Measurements from ENCODE around the gene DCBLD1.
"Not testable (repeated sequence)": the region's sequence is repeated elsewhere in the genome, so short reads cannot be mapped to it uniquely, and the experiment has no call there.

DCBLD1 gene

DNA sequence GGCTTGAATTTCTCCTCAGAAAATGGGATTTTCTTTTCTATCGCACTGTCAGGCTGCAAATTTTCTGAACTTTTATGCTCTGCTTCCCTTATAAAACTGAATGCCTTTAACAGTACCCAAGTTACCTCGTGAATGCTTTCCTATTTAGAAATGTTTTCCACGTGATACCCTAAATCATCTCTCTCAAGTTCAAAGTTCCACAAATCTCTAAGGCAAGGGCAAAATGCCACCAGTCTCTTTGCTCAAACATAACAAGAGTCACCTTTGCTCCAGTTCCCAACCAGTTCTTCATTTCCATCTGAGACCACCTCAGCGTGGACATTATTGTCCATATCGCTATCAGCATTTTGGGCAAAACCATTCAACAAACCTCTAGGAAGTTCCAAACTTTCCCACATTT lies 35.5 kb downstream of the DCBLD1 start:
- H3K4me3 ChIP-seq (ENCODE audit: low read length); H3K9me3 ChIP-seq (ENCODE audit: insufficient read depth, low read depth, low read length); H3K27me3 ChIP-seq (ENCODE audit: insufficient read depth, low read length); H3K27ac ChIP-seq (ENCODE audit: low read length); H3K36me3 ChIP-seq (ENCODE audit: insufficient read depth, low read depth, low read length); H3K9ac ChIP-seq (ENCODE audit: low read depth, low read length); H3K4me1 ChIP-seq (ENCODE audit: insufficient read depth, low read length): not testable (repeated sequence)

DNA sequence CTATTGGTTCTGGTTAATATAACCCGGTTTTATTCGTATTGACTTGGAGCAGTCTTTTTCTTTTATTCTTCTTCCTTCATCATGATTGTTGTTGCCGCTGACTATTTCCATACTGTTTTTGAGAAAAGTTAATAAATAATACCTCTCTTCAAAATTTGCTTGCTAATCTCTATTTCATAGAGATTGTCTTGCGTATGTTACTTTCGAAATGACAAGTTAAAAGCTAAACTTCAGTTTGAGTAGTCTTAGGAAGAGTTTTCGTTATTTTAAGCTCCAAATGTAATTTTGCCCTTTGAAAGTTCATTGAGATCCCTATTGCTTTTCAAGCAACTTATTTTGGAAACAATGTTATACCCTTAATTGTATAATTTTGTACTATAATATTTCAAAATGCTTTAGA lies 36.4 kb downstream of the DCBLD1 start:
- Histone ChIP-seq H3K9ac (ENCODE audit: low read depth, low read length) (no peak overlapping the region), H3K27ac (ENCODE audit: low read length) (no peak overlapping the region), H3K4me1 (ENCODE audit: insufficient read depth, low read length) (no peaks in the 10 kb centered on the region), H3K9me3 (ENCODE audit: insufficient read depth, low read depth, low read length) (no peaks in the 10 kb centered on the region), H3K27me3 (ENCODE audit: insufficient read depth, low read length) (no peaks in the 10 kb centered on the region), H3K4me3 (ENCODE audit: low read length) (no peak overlapping the region), H3K36me3 (ENCODE audit: insufficient read depth, low read depth, low read length) (no peaks in the 10 kb centered on the region; the same call in 1 of the 2 replicates)

DNA sequence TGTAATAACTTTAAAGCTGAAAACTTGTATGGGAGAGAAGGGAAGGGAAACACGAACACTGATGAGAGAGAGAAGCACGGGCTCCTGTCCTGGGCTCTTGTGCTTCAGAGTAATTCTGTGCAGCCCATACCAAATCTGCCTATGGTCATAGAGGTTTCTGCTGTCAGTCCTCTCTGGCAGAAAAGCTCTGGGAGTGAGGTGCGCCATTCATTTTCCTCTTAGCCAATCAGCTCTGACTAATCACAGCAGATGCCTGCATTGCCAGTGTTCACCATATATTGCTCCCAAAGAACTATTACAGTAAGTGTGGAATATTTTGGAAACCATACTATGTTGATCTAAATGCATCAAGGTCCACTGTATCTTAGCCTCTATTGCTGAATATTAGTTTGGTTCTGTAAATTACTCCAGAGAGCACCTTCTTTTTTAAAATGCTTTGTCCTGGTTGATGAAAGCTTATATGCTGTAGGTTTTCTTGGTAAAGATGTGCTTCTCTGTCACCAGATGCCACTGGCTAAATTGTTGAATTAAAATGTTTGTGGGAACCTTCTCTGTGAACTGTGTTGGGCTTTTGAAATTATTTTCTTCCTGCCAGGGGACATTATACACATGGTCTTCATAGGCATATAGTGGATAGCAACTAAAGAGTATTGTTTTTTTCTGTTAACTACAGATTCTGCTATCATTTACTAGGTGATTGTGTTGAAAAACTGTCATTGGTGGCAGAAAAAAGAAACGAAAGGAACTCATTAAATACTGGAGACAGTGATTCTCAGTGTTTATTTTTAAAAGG lies 38.3 kb downstream of the DCBLD1 start:
- H3K9ac ChIP-seq (ENCODE audit: low read depth, low read length), result no peak overlapping the region
- H3K4me3 ChIP-seq (ENCODE audit: low read length), result no peak overlapping the region
- no peak overlapping the region for H3K27ac ChIP-seq (ENCODE audit: low read length)
- no peaks in the 10 kb centered on the region for H3K9me3 ChIP-seq (ENCODE audit: insufficient read depth, low read depth, low read length)
- 0 out of 2 replicates have a peak, but pooled peaks cover 2% of the 10 kb centered on the region for H3K4me1 ChIP-seq (ENCODE audit: insufficient read depth, low read length)
- no peaks in the 10 kb centered on the region for H3K27me3 ChIP-seq (ENCODE audit: insufficient read depth, low read length)
- H3K36me3 ChIP-seq (ENCODE audit: insufficient read depth, low read depth, low read length), result no peaks in the 10 kb centered on the region; the same call in 1 of the 2 replicates

DNA sequence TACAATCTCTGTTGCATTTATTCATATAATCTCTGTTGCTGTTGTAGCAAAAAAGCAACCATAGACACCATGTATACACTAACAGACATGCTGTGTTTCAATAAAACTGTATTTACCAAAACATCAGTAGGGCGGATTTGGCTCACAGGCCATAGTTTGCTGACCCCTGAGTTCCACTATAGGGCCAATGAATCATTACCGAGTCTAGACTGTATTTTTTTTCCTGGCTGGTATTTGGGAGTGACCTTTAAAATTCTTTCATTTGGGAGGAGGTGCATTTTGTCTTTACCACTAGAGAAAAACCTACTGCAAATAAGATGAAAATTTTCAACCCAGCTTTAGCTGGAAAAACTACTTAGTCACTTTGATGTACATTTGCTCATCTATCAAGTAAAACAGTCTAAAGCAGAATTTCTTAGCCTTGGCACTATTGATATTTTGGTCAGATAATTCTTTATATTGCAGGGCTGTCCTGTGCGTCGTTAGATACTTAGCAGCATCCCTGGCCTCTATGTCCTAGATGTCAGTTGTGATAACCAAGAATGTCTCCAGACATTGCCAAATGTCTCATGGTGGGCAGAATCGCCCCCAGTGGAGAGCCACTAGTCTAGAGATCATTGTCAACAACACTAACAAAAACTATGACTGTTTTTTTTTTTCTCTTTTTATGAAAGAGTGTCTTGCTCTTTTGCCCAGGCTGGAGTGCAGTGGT lies 39.5 kb downstream of the DCBLD1 start:
- no peaks in the 10 kb centered on the region; the same call in 1 of the 2 replicates for H3K36me3 ChIP-seq (ENCODE audit: insufficient read depth, low read depth, low read length)
- no peak overlapping the region for H3K27ac ChIP-seq (ENCODE audit: low read length)
- no peaks in the 10 kb centered on the region for H3K27me3 ChIP-seq (ENCODE audit: insufficient read depth, low read length)

DNA sequence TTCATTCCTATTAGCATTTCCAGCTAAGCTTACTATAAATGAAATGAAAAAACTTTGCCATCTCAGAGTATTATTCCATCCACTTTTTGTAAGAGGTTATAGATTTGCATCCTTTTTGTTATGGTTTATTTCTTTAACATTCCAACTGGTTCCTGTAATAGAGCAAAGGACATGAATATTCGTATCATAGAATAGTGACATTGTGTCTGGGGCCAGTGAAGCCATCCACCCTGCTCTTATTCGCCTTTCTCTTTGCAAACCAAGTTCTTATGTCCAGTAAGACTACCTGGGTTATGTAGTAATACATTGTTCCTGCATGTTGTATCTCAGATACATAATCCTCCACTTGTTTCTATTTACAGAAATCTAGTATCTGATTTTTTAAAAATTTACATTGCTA lies 43.1 kb downstream of the DCBLD1 start:
- no peaks in the 10 kb centered on the region for H3K27me3 ChIP-seq (ENCODE audit: insufficient read depth, low read length)
- no peak overlapping the region for H3K9ac ChIP-seq (ENCODE audit: low read depth, low read length)
- no peak overlapping the region for H3K4me3 ChIP-seq (ENCODE audit: low read length)
- no peaks in the 10 kb centered on the region for H3K9me3 ChIP-seq (ENCODE audit: insufficient read depth, low read depth, low read length)
- H3K27ac ChIP-seq (ENCODE audit: low read length), result no peak overlapping the region
- 0 out of 2 replicates have a peak, but pooled peaks cover 2% of the 10 kb centered on the region for H3K4me1 ChIP-seq (ENCODE audit: insufficient read depth, low read length)
- no peaks in the 10 kb centered on the region; the same call in 1 of the 2 replicates for H3K36me3 ChIP-seq (ENCODE audit: insufficient read depth, low read depth, low read length)

More for the DNA sequence above, 39.5 kb downstream of the DCBLD1 start:
- Histone ChIP-seq H3K4me1 (ENCODE audit: insufficient read depth, low read length) (0 out of 2 replicates have a peak, but pooled peaks cover 2% of the 10 kb centered on the region), H3K9ac (ENCODE audit: low read depth, low read length) (no peak overlapping the region), H3K4me3 (ENCODE audit: low read length) (no peak overlapping the region), H3K9me3 (ENCODE audit: insufficient read depth, low read depth, low read length) (no peaks in the 10 kb centered on the region)

DNA sequence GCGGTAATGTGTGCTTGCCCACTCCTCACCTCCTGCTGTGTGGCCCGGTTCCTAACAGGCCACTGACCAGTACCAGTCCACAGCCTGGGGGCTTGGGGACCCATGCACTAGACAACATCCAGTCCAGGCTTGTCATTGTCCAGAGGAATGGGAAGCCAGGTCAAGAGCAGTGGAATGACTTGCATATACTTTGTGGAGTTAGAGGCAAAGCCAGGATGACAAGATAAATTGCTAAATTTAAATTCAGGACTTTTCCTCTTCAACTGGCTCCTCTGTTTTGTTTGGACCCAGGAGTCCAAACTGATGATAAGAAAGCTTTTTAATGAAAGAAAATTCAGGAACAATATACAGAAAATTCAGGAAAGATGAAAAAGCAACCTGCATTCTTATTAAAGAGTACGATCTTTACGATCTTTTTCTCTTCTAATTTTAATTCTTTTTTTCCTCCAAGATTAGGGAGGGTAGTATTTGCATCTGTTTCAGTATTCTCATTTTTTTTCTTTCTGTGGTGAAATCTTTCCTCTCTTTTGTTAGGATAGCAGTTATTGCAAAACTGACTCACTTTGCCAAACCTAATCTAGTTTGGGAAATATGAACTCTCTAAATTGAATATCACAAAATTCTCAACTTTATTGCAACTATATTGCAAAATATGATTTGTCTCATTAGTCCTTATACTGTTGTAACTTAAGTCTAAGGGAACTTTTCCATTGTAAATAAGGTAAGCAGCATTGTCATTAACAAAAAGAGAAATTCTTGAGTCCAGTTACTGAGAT lies 48.2 kb downstream of the DCBLD1 start:
- H3K4me3 ChIP-seq (ENCODE audit: low read length), result no peak overlapping the region
- H3K36me3 ChIP-seq (ENCODE audit: insufficient read depth, low read depth, low read length), result no peaks in the 10 kb centered on the region
- no peaks in the 10 kb centered on the region for H3K27me3 ChIP-seq (ENCODE audit: insufficient read depth, low read length)
- H3K9me3 ChIP-seq (ENCODE audit: insufficient read depth, low read depth, low read length), result no peaks in the 10 kb centered on the region
- no peak overlapping the region for H3K9ac ChIP-seq (ENCODE audit: low read depth, low read length)
- no peaks in the 10 kb centered on the region for H3K4me1 ChIP-seq (ENCODE audit: insufficient read depth, low read length)
- H3K27ac ChIP-seq (ENCODE audit: low read length), result no peak overlapping the region

DNA sequence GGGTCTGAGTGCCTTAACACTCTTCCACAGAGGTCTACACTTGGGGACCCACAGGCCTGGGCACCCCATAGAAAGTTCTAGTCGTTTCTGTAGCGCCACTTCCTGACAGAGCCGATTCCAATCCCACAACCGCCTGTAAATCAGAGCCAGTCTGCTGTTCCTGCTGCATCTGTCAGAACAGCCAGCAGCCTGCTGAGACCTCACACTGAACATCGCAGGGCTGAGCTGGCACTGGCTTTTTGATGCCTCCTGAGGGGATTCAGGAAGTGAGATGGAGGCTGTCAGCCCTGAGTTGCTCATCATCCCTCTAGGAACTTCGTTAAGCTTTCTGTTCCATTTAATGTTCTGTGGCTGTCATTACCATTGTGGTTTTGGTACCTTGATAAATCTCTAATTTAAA lies 48.9 kb downstream of the DCBLD1 start:
- Histone ChIP-seq H3K9ac (ENCODE audit: low read depth, low read length) (no peak overlapping the region), H3K4me3 (ENCODE audit: low read length) (no peak overlapping the region), H3K9me3 (ENCODE audit: insufficient read depth, low read depth, low read length) (no peaks in the 10 kb centered on the region), H3K36me3 (ENCODE audit: insufficient read depth, low read depth, low read length) (no peaks in the 10 kb centered on the region), H3K27me3 (ENCODE audit: insufficient read depth, low read length) (no peaks in the 10 kb centered on the region), H3K27ac (ENCODE audit: low read length) (no peak overlapping the region), H3K4me1 (ENCODE audit: insufficient read depth, low read length) (no peaks in the 10 kb centered on the region)

DNA sequence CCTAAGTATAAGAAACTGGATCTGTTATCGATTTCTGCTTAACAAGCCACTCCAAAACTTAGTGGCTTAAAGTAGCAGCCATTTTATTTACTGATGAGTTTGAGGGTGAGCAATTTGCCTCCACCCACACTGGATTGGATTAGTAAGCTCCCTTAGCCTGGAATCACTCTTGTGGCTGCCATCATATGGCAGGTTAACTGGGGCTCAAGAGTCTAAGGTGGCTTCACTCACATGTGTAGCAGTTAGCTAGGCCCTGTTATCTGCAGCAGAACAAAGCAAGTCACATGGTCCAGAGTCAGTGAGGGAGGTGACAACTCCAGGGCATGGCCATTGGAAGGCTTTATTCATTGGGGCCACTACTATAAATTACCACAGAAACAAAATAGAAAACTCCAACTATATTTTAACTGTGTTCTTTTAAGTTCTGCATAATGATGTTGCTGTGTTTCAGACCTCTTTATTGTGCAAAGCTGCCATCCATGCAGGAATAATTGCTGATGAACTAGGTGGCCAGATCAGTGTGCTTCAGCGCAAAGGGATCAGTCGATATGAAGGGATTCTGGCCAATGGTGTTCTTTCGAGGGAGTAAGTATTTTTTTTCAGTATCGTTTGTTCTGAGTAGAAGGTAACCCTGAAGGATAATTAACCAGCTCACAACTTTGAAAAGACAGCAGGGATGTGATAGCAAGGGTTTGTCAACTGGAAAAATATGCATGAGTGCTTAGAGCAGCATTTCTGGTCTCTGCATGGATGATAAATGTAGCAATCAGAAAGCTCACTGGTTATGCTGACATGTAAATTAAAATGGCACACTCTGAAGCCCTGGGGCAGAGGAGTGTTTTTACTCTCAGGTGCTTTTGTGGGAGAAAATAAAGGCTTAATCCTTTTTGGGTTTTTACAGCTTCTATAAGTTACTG lies 49.6 kb downstream of the DCBLD1 start:
- H3K9ac ChIP-seq (ENCODE audit: low read depth, low read length), result no peak overlapping the region
- H3K36me3 ChIP-seq (ENCODE audit: insufficient read depth, low read depth, low read length), result no peaks in the 10 kb centered on the region
- no peak overlapping the region for H3K27ac ChIP-seq (ENCODE audit: low read length)
- no peaks in the 10 kb centered on the region for H3K27me3 ChIP-seq (ENCODE audit: insufficient read depth, low read length)
- no peaks in the 10 kb centered on the region for H3K9me3 ChIP-seq (ENCODE audit: insufficient read depth, low read depth, low read length)
- H3K4me1 ChIP-seq (ENCODE audit: insufficient read depth, low read length), result no peaks in the 10 kb centered on the region
- H3K4me3 ChIP-seq (ENCODE audit: low read length), result no peak overlapping the region

DNA sequence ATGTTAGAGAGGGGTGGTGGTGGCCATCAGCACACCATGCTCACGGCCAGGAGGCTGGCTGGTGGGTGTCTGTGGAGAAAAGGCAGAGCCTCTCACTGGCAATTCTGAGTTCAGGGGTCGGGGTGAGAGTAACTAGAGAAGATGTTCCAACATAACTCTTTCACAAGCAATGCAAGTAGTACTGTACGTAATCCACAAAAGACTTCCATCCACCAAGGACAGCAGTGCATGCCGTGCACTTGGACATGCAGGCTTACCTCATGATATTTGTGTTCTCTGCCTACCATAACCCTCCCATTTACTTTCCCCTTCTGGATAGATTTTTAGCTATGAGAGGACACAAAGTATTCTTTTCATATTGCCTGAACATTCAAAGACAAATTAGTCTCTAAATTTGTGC lies 51.3 kb downstream of the DCBLD1 start:
- Histone ChIP-seq H3K27me3 (ENCODE audit: insufficient read depth, low read length) (no peaks in the 10 kb centered on the region), H3K4me1 (ENCODE audit: insufficient read depth, low read length) (no peaks in the 10 kb centered on the region), H3K9me3 (ENCODE audit: insufficient read depth, low read depth, low read length) (no peaks in the 10 kb centered on the region), H3K36me3 (ENCODE audit: insufficient read depth, low read depth, low read length) (no peaks in the 10 kb centered on the region), H3K9ac (ENCODE audit: low read depth, low read length) (no peak overlapping the region), H3K4me3 (ENCODE audit: low read length) (no peak overlapping the region), H3K27ac (ENCODE audit: low read length) (no peak overlapping the region)

DNA sequence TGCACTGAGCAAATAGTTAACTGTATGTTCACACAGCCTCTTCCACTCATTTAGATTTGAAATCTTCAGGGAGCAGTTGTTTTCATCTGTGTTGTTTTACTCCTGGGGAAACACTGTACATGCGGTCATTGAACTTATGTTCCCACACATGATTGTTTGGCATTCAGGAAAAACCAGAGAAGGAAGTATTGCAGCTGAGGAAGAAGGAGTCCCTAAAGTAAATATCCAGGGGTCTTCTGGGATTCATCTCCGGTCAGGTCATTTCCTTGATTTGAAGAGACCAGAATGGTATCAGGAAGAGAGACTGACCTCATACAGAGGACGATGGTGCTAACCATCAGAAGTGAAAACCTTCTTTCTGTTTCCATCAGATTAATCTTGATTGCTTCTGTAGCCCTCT lies 52.5 kb downstream of the DCBLD1 start:
- no peak overlapping the region for H3K9ac ChIP-seq (ENCODE audit: low read depth, low read length)
- no peak overlapping the region for H3K27ac ChIP-seq (ENCODE audit: low read length)
- H3K4me3 ChIP-seq (ENCODE audit: low read length), result no peak overlapping the region
- H3K4me1 ChIP-seq (ENCODE audit: insufficient read depth, low read length), result no peaks in the 10 kb centered on the region
- no peaks in the 10 kb centered on the region for H3K27me3 ChIP-seq (ENCODE audit: insufficient read depth, low read length)
- no peaks in the 10 kb centered on the region for H3K9me3 ChIP-seq (ENCODE audit: insufficient read depth, low read depth, low read length)
- no peaks in the 10 kb centered on the region for H3K36me3 ChIP-seq (ENCODE audit: insufficient read depth, low read depth, low read length)

DNA sequence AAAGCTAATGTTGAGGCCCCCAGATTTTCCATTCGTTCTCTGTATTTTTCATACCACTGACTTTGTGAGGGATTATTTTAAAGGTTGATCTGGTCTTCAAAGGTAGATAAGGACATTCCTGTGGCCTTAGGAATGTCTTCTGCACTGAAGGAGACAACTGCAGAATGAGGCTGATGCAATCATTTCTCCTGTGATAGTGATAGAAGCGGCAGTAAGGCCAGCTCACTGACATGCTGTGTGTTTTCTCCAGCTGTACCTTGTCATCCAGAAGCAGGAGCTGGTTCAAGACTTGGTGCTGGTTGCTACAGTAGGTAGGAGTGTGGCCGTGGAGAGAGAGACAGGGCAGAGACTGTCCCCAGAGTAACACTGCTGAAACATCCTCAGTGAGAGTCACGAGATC lies 53.8 kb downstream of the DCBLD1 start:
- Histone ChIP-seq H3K36me3 (ENCODE audit: insufficient read depth, low read depth, low read length) (peaks cover 11% of the 10 kb centered on the region; the same call in 1 of the 2 replicates), H3K27me3 (ENCODE audit: insufficient read depth, low read length) (no peaks in the 10 kb centered on the region), H3K4me3 (ENCODE audit: low read length) (no peak overlapping the region), H3K4me1 (ENCODE audit: insufficient read depth, low read length) (no peaks in the 10 kb centered on the region), H3K27ac (ENCODE audit: low read length) (no peak overlapping the region), H3K9ac (ENCODE audit: low read depth, low read length) (no peak overlapping the region), H3K9me3 (ENCODE audit: insufficient read depth, low read depth, low read length) (no peaks in the 10 kb centered on the region)

All from iPS-20b (cell line).